Breast epithelium (tissue), 4 donors: ENCODE results near the gene EFNA4. TPM values are rescaled to one million over a fixed set of nuclear protein-coding genes. Genes with fewer than 3 reads are reported as not detected.

ENCODE experiments used
- DNase-seq, 2 donors: peaks; one replicate each; pipeline ENCODE4 v3.0.0-alpha.2; 2019; ENCODE audit warnings: low spot score in 2 of 2
- H3K27ac ChIP-seq, 2 donors: fragments of 200-600 bp; sonication (generic) in 1 of 2; one replicate each; pipeline ENCODE4 v1.5.1; 2016 to 2019; ENCODE audit warnings: mild to moderate bottlenecking in 1 of 2
- H3K27me3 ChIP-seq, 2 donors: fragments of 200-600 bp; sonication (generic) in 1 of 2; one replicate each; pipeline versions ENCODE4 v1.5.1 to v1.6.0; 2017 to 2019; ENCODE audit warnings: control low read depth in 1 of 2, mild to moderate bottlenecking in 1 of 2
- H3K36me3 ChIP-seq: fragments of 200-600 bp; one replicate; pipeline ENCODE4 v1.5.1; 2019
- H3K4me1 ChIP-seq, 2 donors: fragments of 200-600 bp; sonication (generic); one replicate each; pipeline ENCODE4 v1.5.1; 2016 to 2019; ENCODE audit warnings: control low read depth in 1 of 2
- H3K4me3 ChIP-seq, 3 donors: fragments of 200-600 bp; sonication (generic); 1 replicate in 2 of 3; 2 replicates in 1 of 3; pipeline ENCODE4 v1.5.1; 2016 to 2019; ENCODE audit warnings: mild to moderate bottlenecking in 3 of 3, moderate library complexity in 2 of 3
- H3K9me3 ChIP-seq, 2 donors: fragments of 200-600 bp; sonication (generic) in 1 of 2; one replicate each; pipeline ENCODE4 v1.5.1; 2016 to 2019; ENCODE audit warnings: control low read depth in 1 of 2
- CTCF ChIP-seq, 3 donors: fragments of 450-650 bp; IDR thresholded peaks; one replicate each; pipeline ENCODE4 v1.5.1; 2016 to 2017; ENCODE audit warnings: antibody characterized with exemption in 3 of 3, mild to moderate bottlenecking in 3 of 3, moderate library complexity in 3 of 3
- POLR2A ChIP-seq: fragments of 450-650 bp; IDR thresholded peaks from one replicate; pipeline ENCODE4 v1.6.1; 2016; ENCODE audit warnings: antibody characterized with exemption, mild to moderate bottlenecking, moderate library complexity
- POLR2AphosphoS5 ChIP-seq, 3 donors: sonication (generic); formaldehyde crosslinking; IDR thresholded peaks; one replicate each; pipeline ENCODE4 v1.6.1; 2017; ENCODE audit warnings: antibody characterized with exemption in 3 of 3
- intact Hi-C: fragments of 100-400 bp; cut with DNase I; formaldehyde crosslinking; loops from one replicate; pipeline ENCODE4 v1.15.1; 2023; ENCODE audit warnings: low total_unique reads
- total RNA-seq, 3 donors: library from RNA; depleted of rRNA; stranded (reverse); fragments of >200 nt; gene quantifications; one replicate each; pipeline ENCODE4 v1.1.0, GENCODE V29; 2016

Gene EFNA4
- total RNA-seq, 3 donors from 2014 or later, result 4.8 to 26.6 (median 23.9) TPM

- Histone ChIP-seq H3K27me3 (no peaks in the 10 kb centered on the region), H3K36me3 (no peaks in the 10 kb centered on the region), H3K4me3 (no peak overlapping the region), H3K9me3 (no peaks in the 10 kb centered on the region), H3K27ac (no peak overlapping the region), H3K4me1 (peaks cover 0 to 8% of the 10 kb centered on the region in 2 donors)
- TF ChIP-seq POLR2A, result no peak
- TF ChIP-seq CTCF (IDR thresholded peaks at IDR 0.05), result no peak
- TF ChIP-seq POLR2AphosphoS5 (IDR thresholded peaks at IDR 0.05), result no peak
- no peak for DNase-seq
- intact Hi-C loops, result no loop called here
Observed at GRCh38 chr1:155034318-155035208, 29.0 kb upstream of the EFNA4 start.

DNA sequence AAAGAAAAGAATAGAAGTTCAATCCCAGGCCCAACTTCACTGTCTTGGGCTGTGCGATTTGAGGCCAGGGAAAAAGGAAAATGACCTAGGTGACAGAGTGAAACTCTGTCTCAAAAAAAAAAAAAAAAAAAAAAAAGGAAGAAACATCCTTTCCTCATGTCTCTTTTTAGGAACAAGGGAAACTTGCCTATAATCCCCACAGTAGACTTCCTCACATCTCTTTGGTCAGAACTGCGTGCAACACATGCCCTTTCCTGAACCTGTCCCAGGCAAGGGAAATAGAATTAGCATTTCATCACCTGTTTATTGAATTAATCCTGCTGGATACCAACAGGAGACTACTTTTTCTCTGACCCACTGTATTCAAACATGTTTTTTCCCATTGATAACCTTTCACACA, 27.6 kb upstream of the EFNA4 start:
- H3K4me1 ChIP-seq, result peaks cover 0 to 8% of the 10 kb centered on the region in 2 donors
- H3K4me3 ChIP-seq, result no peak overlapping the region
- intact Hi-C loops, result no loop called here
- DNase-seq, result no peak
- H3K9me3 ChIP-seq, result no peaks in the 10 kb centered on the region
- no peaks in the 10 kb centered on the region for H3K27me3 ChIP-seq
- TF ChIP-seq CTCF (IDR thresholded peaks at IDR 0.05) (no peak), POLR2A (no peak), POLR2AphosphoS5 (IDR thresholded peaks at IDR 0.05) (no peak)
- peak overlapping the region in 1 of 2 donors; percentile 21 for H3K27ac ChIP-seq
- H3K36me3 ChIP-seq, result no peaks in the 10 kb centered on the region

GRCh38 chr1:155037043-155037442, 26.5 kb upstream of the EFNA4 start:
- peak overlapping the region in 1 of 2 donors; percentile 90 for H3K27ac ChIP-seq

GRCh38 chr1:155037851-155038441, 25.6 kb upstream of the EFNA4 start:
- peak overlapping the region; percentile 75 to 90 for H3K27ac ChIP-seq
- intact Hi-C loops, result no loop called here
- peak in 1 of 2 donors; percentile 87 for DNase-seq
- H3K36me3 ChIP-seq, result no peaks in the 10 kb centered on the region
- no peak overlapping the region for H3K4me3 ChIP-seq
- no peaks in the 10 kb centered on the region for H3K9me3 ChIP-seq
- TF ChIP-seq POLR2AphosphoS5 (IDR thresholded peaks at IDR 0.05), result peak in 1 of 3 donors; percentile 50
- no peak for TF ChIP-seq POLR2A
- no peak for TF ChIP-seq CTCF (IDR thresholded peaks at IDR 0.05)
- H3K27me3 ChIP-seq, result no peaks in the 10 kb centered on the region
- peaks cover 0 to 8% of the 10 kb centered on the region in 2 donors for H3K4me1 ChIP-seq

More at GRCh38 chr1:155037043-155037442, 26.5 kb upstream of the EFNA4 start:
- Histone ChIP-seq H3K4me3 (no peak overlapping the region), H3K4me1 (peaks cover 0 to 8% of the 10 kb centered on the region in 2 donors), H3K27me3 (no peaks in the 10 kb centered on the region), H3K36me3 (no peaks in the 10 kb centered on the region), H3K9me3 (no peaks in the 10 kb centered on the region)
- intact Hi-C loops, result no loop called here
- TF ChIP-seq POLR2AphosphoS5 (IDR thresholded peaks at IDR 0.05) (no peak), CTCF (IDR thresholded peaks at IDR 0.05) (no peak), POLR2A (no peak)
- DNase-seq, result no peak
